DOHH2 (cell line): ENCODE measurements around the gene CDC26.

ENCODE experiments used
- H3F3A ChIP-seq: fragments of 200-600 bp; sonication (generic), shearing (Covaris generic); 2 replicates; pipeline ENCODE4 v1.6.0; 2016; ENCODE audit warnings: antibody characterized with exemption, mild to moderate bottlenecking; ENCODE audit not compliant: control insufficient read depth, insufficient read depth
- H3K27ac ChIP-seq: fragments of 200-600 bp; sonication (generic); 2 replicates; pipeline ENCODE4 v1.5.1; 2014; ENCODE audit warnings: low read depth, mild to moderate bottlenecking, low read length, moderate library complexity
- H3K27me3 ChIP-seq: fragments of 200-600 bp; sonication (generic); 2 replicates; pipeline ENCODE4 v1.6.1; 2014; ENCODE audit warnings: mild to moderate bottlenecking, low read length, mixed read lengths; ENCODE audit not compliant: control insufficient read depth
- H3K36me3 ChIP-seq: fragments of 200-600 bp; sonication (generic); 2 replicates; pipeline ENCODE4 v1.6.1; 2014; ENCODE audit warnings: mild to moderate bottlenecking, low read length, moderate library complexity, mixed read lengths; ENCODE audit not compliant: control insufficient read depth
- H3K4me1 ChIP-seq: fragments of 200-600 bp; sonication (generic); 2 replicates; pipeline ENCODE4 v1.6.1; 2014; ENCODE audit warnings: mild to moderate bottlenecking, low read length, mixed read lengths; ENCODE audit not compliant: control insufficient read depth
- H3K4me2 ChIP-seq: fragments of 200-600 bp; sonication (generic); 2 replicates; pipeline ENCODE4 v1.6.0; 2014; ENCODE audit warnings: mild to moderate bottlenecking, low read length, moderate library complexity
- H3K4me3 ChIP-seq: fragments of 200-600 bp; sonication (generic); 2 replicates; pipeline ENCODE4 v1.5.1; 2014; ENCODE audit warnings: mild to moderate bottlenecking, low read length, mixed read lengths
- H3K79me2 ChIP-seq: fragments of 200-600 bp; sonication (generic); 2 replicates; pipeline ENCODE4 v1.6.1; 2014; ENCODE audit warnings: mild to moderate bottlenecking, low read length, mixed read lengths; ENCODE audit not compliant: control insufficient read depth
- H3K9me2 ChIP-seq: fragments of 200-600 bp; sonication (generic); replicated peaks from 2 replicates; pipeline ENCODE4 v1.6.1; 2014; ENCODE audit warnings: mild to moderate bottlenecking, low read length, mixed read lengths; ENCODE audit not compliant: control insufficient read depth
- H3K9me3 ChIP-seq: fragments of 200-600 bp; sonication (generic); 2 replicates; pipeline ENCODE4 v1.6.1; 2014; ENCODE audit warnings: antibody characterized with exemption, low read length, mixed read lengths; ENCODE audit not compliant: control insufficient read depth, insufficient read depth
- H4K20me1 ChIP-seq: fragments of 200-600 bp; sonication (generic); 2 replicates; pipeline ENCODE4 v1.6.0; 2014; ENCODE audit warnings: low read depth, mild to moderate bottlenecking, antibody characterized with exemption, low read length, moderate library complexity; ENCODE audit not compliant: control insufficient read depth, insufficient read depth
- CTCF ChIP-seq: fragments of 200-600 bp; sonication (generic); IDR thresholded peaks from one replicate; pipeline ENCODE4 v1.5.1; 2014; ENCODE audit warnings: antibody characterized with exemption, mild to moderate bottlenecking, low read depth, low read length; ENCODE audit not compliant: poor library complexity, severe bottlenecking
- EZH2phosphoT487 ChIP-seq: fragments of 200-600 bp; sonication (generic); IDR thresholded peaks from 2 replicates; pipeline ENCODE4 v1.6.1; 2017; ENCODE audit warnings: borderline replicate concordance, mild to moderate bottlenecking, antibody characterized with exemption, low read length, moderate library complexity, mixed read lengths

Gene CDC26

GRCh38 chr9:113223963-113224362, 51.4 kb downstream of the CDC26 start:
- no peaks in the 10 kb centered on the region for H3K9me2 ChIP-seq
- no peaks in the 10 kb centered on the region for H4K20me1 ChIP-seq
- peaks cover 43% of the 10 kb centered on the region for H3K36me3 ChIP-seq
- peaks cover 15% of the 10 kb centered on the region for H3F3A ChIP-seq
- peaks cover 37% of the 10 kb centered on the region for H3K4me1 ChIP-seq
- H3K27me3 ChIP-seq, result no peaks in the 10 kb centered on the region
- H3K9me3 ChIP-seq, result no peaks in the 10 kb centered on the region
- TF ChIP-seq CTCF, result no peak
- no peak for TF ChIP-seq EZH2phosphoT487
- no peak overlapping the region for H3K27ac ChIP-seq
- peak overlapping the region; percentile 82; the same call in 1 of the 2 replicates for H3K4me2 ChIP-seq
- peaks cover 81% of the 10 kb centered on the region for H3K79me2 ChIP-seq
- no peak overlapping the region for H3K4me3 ChIP-seq

GRCh38 chr9:113222482-113222841, 52.9 kb downstream of the CDC26 start:
- H3F3A ChIP-seq, result peaks cover 17% of the 10 kb centered on the region
- H3K27me3 ChIP-seq, result no peaks in the 10 kb centered on the region
- TF ChIP-seq EZH2phosphoT487, result no peak
- no peak for TF ChIP-seq CTCF
- H3K79me2 ChIP-seq, result peaks cover 87% of the 10 kb centered on the region
- H3K4me3 ChIP-seq, result peak overlapping the region; percentile 94
- peaks cover 50% of the 10 kb centered on the region for H3K36me3 ChIP-seq
- peaks cover 3% of the 10 kb centered on the region; the same call in 1 of the 2 replicates for H4K20me1 ChIP-seq
- no peaks in the 10 kb centered on the region for H3K9me2 ChIP-seq
- H3K9me3 ChIP-seq, result no peaks in the 10 kb centered on the region
- peak overlapping the region; percentile 82 for H3K4me2 ChIP-seq
- H3K4me1 ChIP-seq, result peaks cover 46% of the 10 kb centered on the region
- no peak overlapping the region for H3K27ac ChIP-seq

GRCh38 chr9:113221800-113222481, 53.4 kb downstream of the CDC26 start:
- Histone ChIP-seq H3K36me3 (peaks cover 49% of the 10 kb centered on the region), H3F3A (peaks cover 17% of the 10 kb centered on the region), H3K4me3 (peak overlapping the region; percentile 94), H4K20me1 (peaks cover 3% of the 10 kb centered on the region; the same call in 1 of the 2 replicates), H3K27ac (0 out of 2 replicates have a peak overlapping the region, but pooled peaks have one; percentile 1), H3K27me3 (no peaks in the 10 kb centered on the region), H3K9me3 (no peaks in the 10 kb centered on the region), H3K79me2 (peaks cover 93% of the 10 kb centered on the region), H3K9me2 (no peaks in the 10 kb centered on the region), H3K4me1 (peaks cover 46% of the 10 kb centered on the region), H3K4me2 (peak overlapping the region; percentile 82)
- no peak for TF ChIP-seq EZH2phosphoT487
- no peak for TF ChIP-seq CTCF
